Tibial nerve (tissue), 4 donors: ENCODE results near the gene GRIN1. TPM values are rescaled to one million over a fixed set of nuclear protein-coding genes. Genes with fewer than 3 reads are reported as not detected.

Source experiments
- DNase-seq, 2 donors: peaks; one replicate each; pipeline ENCODE4 v3.0.0-alpha.2; 2019; ENCODE audit warnings: low spot score in 2 of 2
- H3K27ac ChIP-seq, 4 donors: fragments of 200-600 bp; sonication (generic) in 3 of 4; one replicate each; pipeline ENCODE4 v1.5.1; 2017 to 2019; ENCODE audit warnings: mild to moderate bottlenecking in 1 of 4
- H3K27me3 ChIP-seq, 2 donors: fragments of 200-600 bp; sonication (generic) in 1 of 2; one replicate each; pipeline versions ENCODE4 v1.5.1 to v1.6.0; 2017 to 2019
- H3K36me3 ChIP-seq, 3 donors: fragments of 200-600 bp; sonication (generic); one replicate each; pipeline ENCODE4 v1.5.1; 2018 to 2019
- H3K4me1 ChIP-seq, 4 donors: fragments of 200-600 bp; sonication (generic) in 3 of 4; one replicate each; pipeline ENCODE4 v1.5.1; 2017 to 2019
- H3K4me3 ChIP-seq, 4 donors: fragments of 200-600 bp; sonication (generic) in 3 of 4; one replicate each; pipeline ENCODE4 v1.5.1; 2017 to 2019; ENCODE audit warnings: mild to moderate bottlenecking in 1 of 4, moderate library complexity in 1 of 4
- H3K9me3 ChIP-seq, 4 donors: fragments of 200-600 bp; sonication (generic) in 3 of 4; one replicate each; pipeline ENCODE4 v1.5.1; 2017 to 2019
- EP300 ChIP-seq, 2 donors: sonication (generic); formaldehyde crosslinking; IDR thresholded peaks; one replicate each; pipeline ENCODE4 v1.6.1; 2017; ENCODE audit warnings: antibody characterized with exemption in 2 of 2, mild to moderate bottlenecking in 1 of 2
- POLR2A ChIP-seq, 2 donors: fragments of 450-650 bp; IDR thresholded peaks; one replicate each; pipeline ENCODE4 v1.6.1; 2017; ENCODE audit warnings: antibody characterized with exemption in 2 of 2, mild to moderate bottlenecking in 2 of 2, moderate library complexity in 2 of 2
- WGBS, 2 donors: methylation state at CpG; one replicate each; pipeline ENCODE4 v1.1.5; 2018; 5-methylcytosine and 5-hydroxymethylcytosine counted together
- total RNA-seq, 4 donors: library from RNA; depleted of rRNA; stranded (reverse); fragments of >200 nt; gene quantifications; one replicate each; pipeline ENCODE4 v1.1.0, GENCODE V29; 2016
- TF ChIP-seq, protein P1 (sequence below), 5 experiments: fragments of 200-600 bp in 3 of 5; fragments of 450-650 bp in 2 of 5; sonication (generic) in 3 of 5; IDR thresholded peaks; one replicate each; pipeline ENCODE4 v1.5.1; 2016 to 2019; ENCODE audit warnings: antibody characterized with exemption in 5 of 5, mild to moderate bottlenecking in 3 of 5, moderate library complexity in 2 of 5

Gene GRIN1
- total RNA-seq, 4 donors from 2014 or later = 0.21 TPM; not detected in 3

DNA sequence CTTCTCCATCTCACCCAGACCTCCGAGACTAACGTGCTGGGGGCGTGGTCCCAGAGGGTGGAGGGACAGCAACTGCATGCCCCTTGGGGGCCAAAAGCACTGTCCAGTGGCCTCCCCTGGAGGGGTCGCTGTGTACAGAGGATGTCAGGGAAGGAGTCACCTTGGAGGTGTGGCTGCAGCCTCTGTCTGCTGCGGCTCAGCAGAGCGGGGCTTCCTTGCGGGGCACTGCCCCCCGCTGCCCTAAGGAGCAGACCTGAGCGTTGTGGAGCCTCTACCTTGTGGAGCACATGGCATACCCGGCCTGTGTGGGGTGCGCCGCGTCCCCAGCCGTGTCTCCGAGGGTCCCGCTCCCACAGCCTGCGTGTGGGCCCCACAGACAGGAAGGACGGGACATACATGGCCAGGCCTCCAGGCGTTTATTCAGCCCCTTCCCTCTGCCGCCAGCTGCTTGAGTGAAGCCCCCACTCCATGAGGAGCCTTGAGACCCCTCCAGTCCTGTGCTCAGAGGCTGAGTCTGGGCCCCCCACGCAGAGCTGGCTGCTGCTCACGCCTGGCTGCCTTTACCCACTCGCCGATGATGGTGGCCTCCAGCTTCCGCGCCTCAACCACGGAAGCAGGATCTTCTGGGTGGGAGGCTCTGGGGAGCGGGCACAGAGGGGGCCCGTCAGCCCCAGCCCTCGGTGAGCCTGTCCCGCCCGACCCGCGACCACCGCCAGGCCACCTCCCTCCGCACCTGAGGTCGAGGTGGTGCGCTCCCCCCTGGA, 28.6 kb upstream of the GRIN1 start:
- Histone ChIP-seq H3K36me3 (peaks cover 0 to 81% (median 26%) of the 10 kb centered on the region in 3 donors), H3K9me3 (no peaks in the 10 kb centered on the region), H3K27ac (no peak overlapping the region), H3K4me1 (peaks cover 0 to 19% (median 6%) of the 10 kb centered on the region in 4 donors), H3K4me3 (no peak overlapping the region), H3K27me3 (no peaks in the 10 kb centered on the region)
- no peak for DNase-seq
- 88 to 90% methylated on average over 32 to 35 of the region's 38 CpGs for WGBS, 2 donors
- TF ChIP-seq, protein P1, sequence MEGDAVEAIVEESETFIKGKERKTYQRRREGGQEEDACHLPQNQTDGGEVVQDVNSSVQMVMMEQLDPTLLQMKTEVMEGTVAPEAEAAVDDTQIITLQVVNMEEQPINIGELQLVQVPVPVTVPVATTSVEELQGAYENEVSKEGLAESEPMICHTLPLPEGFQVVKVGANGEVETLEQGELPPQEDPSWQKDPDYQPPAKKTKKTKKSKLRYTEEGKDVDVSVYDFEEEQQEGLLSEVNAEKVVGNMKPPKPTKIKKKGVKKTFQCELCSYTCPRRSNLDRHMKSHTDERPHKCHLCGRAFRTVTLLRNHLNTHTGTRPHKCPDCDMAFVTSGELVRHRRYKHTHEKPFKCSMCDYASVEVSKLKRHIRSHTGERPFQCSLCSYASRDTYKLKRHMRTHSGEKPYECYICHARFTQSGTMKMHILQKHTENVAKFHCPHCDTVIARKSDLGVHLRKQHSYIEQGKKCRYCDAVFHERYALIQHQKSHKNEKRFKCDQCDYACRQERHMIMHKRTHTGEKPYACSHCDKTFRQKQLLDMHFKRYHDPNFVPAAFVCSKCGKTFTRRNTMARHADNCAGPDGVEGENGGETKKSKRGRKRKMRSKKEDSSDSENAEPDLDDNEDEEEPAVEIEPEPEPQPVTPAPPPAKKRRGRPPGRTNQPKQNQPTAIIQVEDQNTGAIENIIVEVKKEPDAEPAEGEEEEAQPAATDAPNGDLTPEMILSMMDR (IDR thresholded peaks at IDR 0.05) = no peak
- TF ChIP-seq POLR2A (IDR thresholded peaks at IDR 0.05) = no peak
- no peak for TF ChIP-seq EP300 (IDR thresholded peaks at IDR 0.05)

DNA sequence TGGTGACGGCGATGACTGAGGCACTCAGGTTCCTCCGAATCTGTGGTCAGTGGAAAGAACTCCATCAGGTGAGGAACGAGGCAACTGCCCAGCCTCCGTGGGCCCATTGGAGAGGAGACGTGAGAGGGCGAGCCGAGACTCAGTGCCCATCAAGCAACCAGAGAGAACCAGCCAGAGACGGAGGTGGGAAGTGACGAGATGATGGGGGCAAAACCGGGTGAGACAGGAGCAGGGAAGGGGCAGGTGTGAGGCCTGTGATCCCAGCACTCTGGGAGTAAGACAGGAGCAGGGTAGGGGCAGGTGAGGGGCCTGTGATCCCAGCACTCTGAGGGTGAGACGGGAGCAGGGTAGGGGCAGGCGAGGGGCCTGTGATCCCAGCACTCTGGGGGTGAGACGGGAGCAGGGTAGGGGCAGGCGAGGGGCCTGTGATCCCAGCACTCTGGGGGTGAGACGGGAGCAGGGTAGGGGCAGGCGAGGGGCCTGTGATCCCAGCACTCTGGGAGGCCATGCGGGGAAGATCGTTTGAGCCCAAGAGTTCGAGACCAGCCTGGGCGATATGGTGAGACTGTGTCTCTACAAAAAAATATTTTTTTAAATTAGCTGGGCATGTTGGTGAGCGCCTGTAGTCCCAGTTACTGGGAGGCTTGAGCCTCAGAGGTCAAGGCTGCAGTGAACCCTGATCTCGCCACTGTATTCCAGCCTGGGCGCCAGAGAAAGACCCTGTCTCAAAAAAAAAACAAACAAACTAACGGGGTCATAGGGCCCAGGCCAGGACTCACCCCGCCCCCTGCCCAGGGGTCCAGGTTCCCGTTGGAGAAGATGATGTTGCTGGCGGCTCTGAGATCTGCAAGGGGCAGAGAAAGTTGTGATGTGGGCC, 27.8 kb upstream of the GRIN1 start:
- Histone ChIP-seq H3K9me3 (no peaks in the 10 kb centered on the region), H3K27ac (no peak overlapping the region), H3K4me3 (no peak overlapping the region), H3K4me1 (peaks cover 0 to 19% (median 6%) of the 10 kb centered on the region in 4 donors), H3K36me3 (peaks cover 0 to 73% (median 18%) of the 10 kb centered on the region in 3 donors), H3K27me3 (no peaks in the 10 kb centered on the region)
- DNase-seq = no peak
- TF ChIP-seq EP300 (IDR thresholded peaks at IDR 0.05) (no peak), POLR2A (IDR thresholded peaks at IDR 0.05) (no peak)
- TF ChIP-seq, protein P1 (IDR thresholded peaks at IDR 0.05) = no peak
- WGBS, 2 donors = 78 to 80% methylated on average over 28 of the region's 28 CpGs

DNA sequence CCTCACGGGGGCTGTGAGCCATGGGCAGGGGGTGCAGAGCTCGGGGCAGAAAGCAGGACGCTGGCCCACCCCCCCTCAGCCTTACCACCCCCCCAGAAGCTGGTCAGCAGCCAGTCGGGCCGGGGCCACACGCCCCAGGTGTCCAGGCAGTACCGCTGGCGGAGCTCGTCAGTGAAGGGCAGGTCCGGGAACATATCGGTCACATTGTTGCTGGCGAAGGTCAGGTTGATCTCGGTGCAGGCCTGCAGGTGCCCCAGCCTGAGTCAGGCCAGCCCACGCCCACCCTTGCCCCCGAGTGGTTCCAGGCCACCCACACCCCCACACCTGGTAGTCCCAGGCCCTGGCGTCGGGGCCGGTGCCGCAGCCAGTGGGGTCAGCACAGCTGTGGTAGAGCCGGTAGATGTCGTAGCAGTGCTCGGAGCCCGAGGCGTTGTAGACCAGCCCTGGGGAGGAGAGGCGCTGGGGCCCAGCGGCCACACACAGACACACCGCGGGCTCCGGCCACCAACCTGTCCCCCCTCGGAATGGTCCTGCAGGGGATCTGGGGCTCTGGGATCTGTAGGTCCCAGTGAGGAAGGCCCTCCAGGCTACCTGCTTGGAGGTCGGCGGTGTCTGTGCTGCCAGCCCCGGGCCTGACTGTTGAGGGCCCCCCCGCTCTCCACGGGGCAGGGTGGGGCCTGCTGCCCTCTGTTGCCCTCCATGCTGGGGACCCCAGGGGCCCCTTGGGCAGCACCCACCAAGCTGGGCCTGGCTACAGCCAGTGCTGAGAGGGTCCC, 27.0 kb upstream of the GRIN1 start:
- no peak overlapping the region for H3K4me3 ChIP-seq
- H3K9me3 ChIP-seq = no peaks in the 10 kb centered on the region
- H3K27ac ChIP-seq = no peak overlapping the region
- H3K27me3 ChIP-seq = no peaks in the 10 kb centered on the region
- peaks cover 0 to 19% (median 6%) of the 10 kb centered on the region in 4 donors for H3K4me1 ChIP-seq
- 89 to 90% methylated on average over 29 to 30 of the region's 35 CpGs for WGBS, 2 donors
- peaks cover 0 to 65% (median 18%) of the 10 kb centered on the region in 3 donors for H3K36me3 ChIP-seq
- no peak for DNase-seq
- no peak for TF ChIP-seq EP300 (IDR thresholded peaks at IDR 0.05)
- no peak for TF ChIP-seq POLR2A (IDR thresholded peaks at IDR 0.05)
- TF ChIP-seq, protein P1 (IDR thresholded peaks at IDR 0.05) = no peak

DNA sequence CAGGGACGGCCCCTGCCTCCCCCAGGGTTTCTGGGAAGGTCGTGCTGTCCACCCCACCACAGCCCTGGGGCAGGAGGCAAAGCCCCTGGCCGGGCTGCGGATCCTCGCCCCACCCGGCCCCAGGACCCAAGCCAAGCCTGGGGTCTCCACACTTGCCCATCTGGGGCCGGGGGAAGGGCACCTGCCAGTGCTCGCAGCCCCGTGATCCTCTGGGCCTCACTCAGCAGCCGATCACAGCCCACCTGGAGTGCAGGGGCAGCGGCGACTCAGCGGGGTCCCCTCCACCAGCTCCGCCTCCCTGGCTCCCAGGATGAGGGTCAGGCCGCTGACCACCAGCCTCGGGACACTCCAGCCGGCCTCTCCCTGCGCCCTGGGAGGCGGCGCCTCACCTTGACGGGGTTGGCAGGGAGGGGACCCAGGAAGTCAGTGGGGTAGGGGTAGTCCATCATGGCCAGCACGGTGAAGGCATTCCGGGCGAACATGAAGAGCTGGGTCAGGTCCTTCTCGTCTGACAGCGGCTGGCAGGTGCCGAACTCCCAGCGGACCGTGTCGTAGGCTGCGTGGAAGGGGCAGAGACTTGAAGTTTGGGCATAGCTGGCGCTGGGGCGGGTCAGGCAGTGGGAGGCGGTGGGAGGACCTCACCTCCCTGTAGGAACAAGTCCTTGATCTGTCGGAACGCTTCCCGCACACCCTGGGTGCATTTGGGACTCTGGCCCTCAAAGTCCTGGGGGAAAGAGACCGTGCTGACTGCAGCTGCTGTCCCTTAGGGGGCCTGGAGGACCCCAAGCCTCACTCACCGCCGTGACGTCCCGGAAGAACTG, 26.2 kb upstream of the GRIN1 start:
- DNase-seq = no peak
- no peaks in the 10 kb centered on the region for H3K9me3 ChIP-seq
- no peaks in the 10 kb centered on the region for H3K27me3 ChIP-seq
- H3K27ac ChIP-seq = no peak overlapping the region
- no peak overlapping the region for H3K4me3 ChIP-seq
- H3K4me1 ChIP-seq = peaks cover 0 to 19% (median 6%) of the 10 kb centered on the region in 4 donors
- peaks cover 0 to 57% (median 11%) of the 10 kb centered on the region in 3 donors for H3K36me3 ChIP-seq
- TF ChIP-seq EP300 (IDR thresholded peaks at IDR 0.05) (no peak), POLR2A (IDR thresholded peaks at IDR 0.05) (no peak)
- TF ChIP-seq, protein P1 (IDR thresholded peaks at IDR 0.05) = no peak
- WGBS, 2 donors = 92% methylated on average over 23 to 28 of the region's 42 CpGs
